Measurements from ENCODE around the gene SEMA3F.

The SEMA3F gene

GRCh38 chr3:50237133-50237651, 82.1 kb downstream of the SEMA3F start:
- TF ChIP-seq YY1 (IDR thresholded peaks at IDR 0.05; ENCODE audit: low read depth) (0 out of 2 replicates have a peak, but pooled peaks have one; percentile 17), NFIC (IDR thresholded peaks at IDR 0.05) (no peak), TAF1 (IDR thresholded peaks at IDR 0.05; ENCODE audit: low read depth) (no peak)

- TF ChIP-seq EGR1 (IDR thresholded peaks at IDR 0.05) (peak; percentile 77), RAD21 (IDR thresholded peaks at IDR 0.05; ENCODE audit: low read depth) (no peak), CEBPB (IDR thresholded peaks at IDR 0.05) (no peak), YY1 (IDR thresholded peaks at IDR 0.05; ENCODE audit: low read depth) (peak; percentile 83), TEAD4 (IDR thresholded peaks at IDR 0.05) (peak; percentile 20; the same call in 1 of the 2 replicates), FOXM1 (IDR thresholded peaks at IDR 0.05; ENCODE audit: borderline replicate concordance, low read depth) (no peak), TCF12 (IDR thresholded peaks at IDR 0.05; ENCODE audit: low read depth) (no peak), ZBTB7A (IDR thresholded peaks at IDR 0.05; ENCODE audit: low read depth) (no peak), CREB1 (IDR thresholded peaks at IDR 0.05; ENCODE audit: low read depth) (no peak)
Measured at GRCh38 chr3:50237754-50238548, 82.8 kb downstream of the SEMA3F start.

GRCh38 chr3:50238549-50239026, 83.5 kb downstream of the SEMA3F start:
- TF ChIP-seq YY1 (IDR thresholded peaks at IDR 0.05; ENCODE audit: low read depth) (0 out of 2 replicates have a peak, but pooled peaks have one; percentile 8), ZBTB7A (IDR thresholded peaks at IDR 0.05; ENCODE audit: low read depth) (no peak), TAF1 (IDR thresholded peaks at IDR 0.05; ENCODE audit: low read depth) (no peak), CEBPB (IDR thresholded peaks at IDR 0.05) (no peak), USF1 (IDR thresholded peaks at IDR 0.05) (no peak), NFIC (IDR thresholded peaks at IDR 0.05) (peak; percentile 54; the same call in 1 of the 2 replicates), REST (IDR thresholded peaks at IDR 0.05; ENCODE audit: low read depth) (no peak), EP300 (IDR thresholded peaks at IDR 0.05; ENCODE audit: borderline replicate concordance) (no peak), RAD21 (IDR thresholded peaks at IDR 0.05; ENCODE audit: low read depth) (no peak)
